ENCODE measurements around the gene RAD52.

DNA sequence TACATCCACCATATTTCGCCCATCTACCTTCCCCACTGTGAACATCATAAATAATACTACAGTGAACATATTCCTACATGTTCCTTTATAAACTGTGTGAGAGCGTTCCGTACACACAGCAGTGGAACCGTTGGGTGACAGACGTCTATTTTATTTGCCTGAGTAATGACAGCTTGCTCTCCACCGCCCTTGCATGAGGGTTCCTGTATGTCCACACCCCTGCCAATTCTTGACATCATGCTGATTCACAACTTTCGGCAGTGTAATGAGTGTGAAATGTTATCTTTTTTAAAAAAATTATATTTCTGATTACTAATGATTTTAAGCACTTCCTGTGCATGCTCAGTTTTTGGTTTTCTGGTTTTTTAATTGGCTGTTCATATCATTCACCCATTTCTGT lies 4.3 kb upstream of the RAD52 start:
- TF ChIP-seq PHF8 (IDR thresholded peaks at IDR 0.05; ENCODE audit: borderline replicate concordance, low read depth), result no peak
- TF ChIP-seq, protein P1, sequence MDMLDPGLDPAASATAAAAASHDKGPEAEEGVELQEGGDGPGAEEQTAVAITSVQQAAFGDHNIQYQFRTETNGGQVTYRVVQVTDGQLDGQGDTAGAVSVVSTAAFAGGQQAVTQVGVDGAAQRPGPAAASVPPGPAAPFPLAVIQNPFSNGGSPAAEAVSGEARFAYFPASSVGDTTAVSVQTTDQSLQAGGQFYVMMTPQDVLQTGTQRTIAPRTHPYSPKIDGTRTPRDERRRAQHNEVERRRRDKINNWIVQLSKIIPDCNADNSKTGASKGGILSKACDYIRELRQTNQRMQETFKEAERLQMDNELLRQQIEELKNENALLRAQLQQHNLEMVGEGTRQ (IDR thresholded peaks at IDR 0.05), result no peak
- TF ChIP-seq HDAC2 (IDR thresholded peaks at IDR 0.05), result no peak
- TF ChIP-seq, protein P2, sequence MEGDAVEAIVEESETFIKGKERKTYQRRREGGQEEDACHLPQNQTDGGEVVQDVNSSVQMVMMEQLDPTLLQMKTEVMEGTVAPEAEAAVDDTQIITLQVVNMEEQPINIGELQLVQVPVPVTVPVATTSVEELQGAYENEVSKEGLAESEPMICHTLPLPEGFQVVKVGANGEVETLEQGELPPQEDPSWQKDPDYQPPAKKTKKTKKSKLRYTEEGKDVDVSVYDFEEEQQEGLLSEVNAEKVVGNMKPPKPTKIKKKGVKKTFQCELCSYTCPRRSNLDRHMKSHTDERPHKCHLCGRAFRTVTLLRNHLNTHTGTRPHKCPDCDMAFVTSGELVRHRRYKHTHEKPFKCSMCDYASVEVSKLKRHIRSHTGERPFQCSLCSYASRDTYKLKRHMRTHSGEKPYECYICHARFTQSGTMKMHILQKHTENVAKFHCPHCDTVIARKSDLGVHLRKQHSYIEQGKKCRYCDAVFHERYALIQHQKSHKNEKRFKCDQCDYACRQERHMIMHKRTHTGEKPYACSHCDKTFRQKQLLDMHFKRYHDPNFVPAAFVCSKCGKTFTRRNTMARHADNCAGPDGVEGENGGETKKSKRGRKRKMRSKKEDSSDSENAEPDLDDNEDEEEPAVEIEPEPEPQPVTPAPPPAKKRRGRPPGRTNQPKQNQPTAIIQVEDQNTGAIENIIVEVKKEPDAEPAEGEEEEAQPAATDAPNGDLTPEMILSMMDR (IDR thresholded peaks at IDR 0.05), result no peak
- TF ChIP-seq, protein P3, sequence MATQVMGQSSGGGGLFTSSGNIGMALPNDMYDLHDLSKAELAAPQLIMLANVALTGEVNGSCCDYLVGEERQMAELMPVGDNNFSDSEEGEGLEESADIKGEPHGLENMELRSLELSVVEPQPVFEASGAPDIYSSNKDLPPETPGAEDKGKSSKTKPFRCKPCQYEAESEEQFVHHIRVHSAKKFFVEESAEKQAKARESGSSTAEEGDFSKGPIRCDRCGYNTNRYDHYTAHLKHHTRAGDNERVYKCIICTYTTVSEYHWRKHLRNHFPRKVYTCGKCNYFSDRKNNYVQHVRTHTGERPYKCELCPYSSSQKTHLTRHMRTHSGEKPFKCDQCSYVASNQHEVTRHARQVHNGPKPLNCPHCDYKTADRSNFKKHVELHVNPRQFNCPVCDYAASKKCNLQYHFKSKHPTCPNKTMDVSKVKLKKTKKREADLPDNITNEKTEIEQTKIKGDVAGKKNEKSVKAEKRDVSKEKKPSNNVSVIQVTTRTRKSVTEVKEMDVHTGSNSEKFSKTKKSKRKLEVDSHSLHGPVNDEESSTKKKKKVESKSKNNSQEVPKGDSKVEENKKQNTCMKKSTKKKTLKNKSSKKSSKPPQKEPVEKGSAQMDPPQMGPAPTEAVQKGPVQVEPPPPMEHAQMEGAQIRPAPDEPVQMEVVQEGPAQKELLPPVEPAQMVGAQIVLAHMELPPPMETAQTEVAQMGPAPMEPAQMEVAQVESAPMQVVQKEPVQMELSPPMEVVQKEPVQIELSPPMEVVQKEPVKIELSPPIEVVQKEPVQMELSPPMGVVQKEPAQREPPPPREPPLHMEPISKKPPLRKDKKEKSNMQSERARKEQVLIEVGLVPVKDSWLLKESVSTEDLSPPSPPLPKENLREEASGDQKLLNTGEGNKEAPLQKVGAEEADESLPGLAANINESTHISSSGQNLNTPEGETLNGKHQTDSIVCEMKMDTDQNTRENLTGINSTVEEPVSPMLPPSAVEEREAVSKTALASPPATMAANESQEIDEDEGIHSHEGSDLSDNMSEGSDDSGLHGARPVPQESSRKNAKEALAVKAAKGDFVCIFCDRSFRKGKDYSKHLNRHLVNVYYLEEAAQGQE (IDR thresholded peaks at IDR 0.05), result no peak
- no peak for TF ChIP-seq HEYL (CRISPR knock-in tag; IDR thresholded peaks at IDR 0.05)
- no peak for TF ChIP-seq POLR2A (IDR thresholded peaks at IDR 0.05; ENCODE audit: low read length)
- no peak for TF ChIP-seq EP300 (IDR thresholded peaks at IDR 0.05)
